ENCODE results near the gene TMEM132D.

The TMEM132D gene

DNA sequence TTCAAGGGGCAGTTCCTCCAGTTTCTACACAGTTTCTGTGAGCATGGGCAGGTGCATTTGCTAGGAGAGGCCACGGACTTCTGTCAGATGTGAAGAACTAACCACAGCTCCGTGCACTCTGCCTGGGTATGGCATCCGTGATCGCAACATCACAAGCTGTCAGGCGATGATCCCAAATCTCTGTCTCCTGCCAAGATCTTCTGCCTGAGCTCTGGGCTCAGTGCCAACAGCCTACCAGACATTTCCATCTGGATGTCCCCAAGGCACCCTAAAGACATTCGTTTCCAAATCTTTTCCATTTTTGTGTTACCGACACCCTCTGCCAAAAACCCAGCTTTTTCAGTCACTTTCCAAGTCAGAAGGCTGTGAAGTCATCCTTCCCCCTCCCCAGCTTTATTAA, 758.4 kb downstream of the TMEM132D start:
- no peak for DNase-seq

DNA sequence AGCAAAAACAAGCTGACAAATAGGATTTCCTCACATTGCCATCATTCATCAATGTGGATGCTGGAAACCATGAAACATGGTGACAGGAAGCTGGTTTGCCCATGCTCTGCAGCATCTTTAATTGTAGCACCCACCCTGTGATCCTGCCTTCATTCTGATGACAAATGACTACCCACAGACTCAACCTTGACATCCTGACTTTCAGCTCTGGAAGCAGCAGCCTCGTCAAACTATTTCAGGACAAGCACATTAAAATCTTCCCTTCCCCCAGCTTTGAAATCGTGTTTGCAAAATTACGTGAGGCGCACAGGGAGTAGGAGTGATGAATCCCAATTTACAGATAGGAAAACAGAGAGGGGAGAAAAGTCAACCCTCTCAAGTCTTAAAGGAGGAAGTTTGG, 765.0 kb downstream of the TMEM132D start:
- DNase-seq, result no peak

DNA sequence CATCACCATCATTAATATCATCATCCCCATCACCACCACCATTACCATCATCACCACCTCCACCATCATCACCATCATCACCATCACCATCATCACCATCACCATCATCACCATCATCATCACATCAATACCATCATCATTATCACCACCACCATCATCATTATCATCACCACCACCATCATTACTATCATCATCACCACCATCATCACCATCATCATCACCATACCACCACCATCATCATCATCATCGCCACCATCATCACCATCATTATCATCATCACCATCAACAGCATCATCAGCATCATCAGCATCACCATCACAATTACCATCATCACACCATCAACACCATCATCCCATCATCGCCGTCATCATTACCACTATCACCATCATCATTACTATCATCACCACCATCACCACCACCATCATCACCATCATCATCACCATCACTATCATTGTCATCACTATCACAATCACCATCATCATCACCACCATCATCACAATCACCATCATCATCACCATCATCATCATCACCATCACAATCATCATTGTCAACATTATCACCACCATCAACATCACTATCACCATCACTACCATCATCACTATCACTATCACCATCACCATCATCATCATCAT, 767.0 kb downstream of the TMEM132D start:
- DNase-seq, result no peak

- DNase-seq, result no peak
Observed at GRCh38 chr12:129127771-129128170, 776.1 kb downstream of the TMEM132D start.

- no peak for DNase-seq
Observed at GRCh38 chr12:129127211-129127610, 776.6 kb downstream of the TMEM132D start.

GRCh38 chr12:129119537-129119936, 784.3 kb downstream of the TMEM132D start:
- DNase-seq, result no peak

DNA sequence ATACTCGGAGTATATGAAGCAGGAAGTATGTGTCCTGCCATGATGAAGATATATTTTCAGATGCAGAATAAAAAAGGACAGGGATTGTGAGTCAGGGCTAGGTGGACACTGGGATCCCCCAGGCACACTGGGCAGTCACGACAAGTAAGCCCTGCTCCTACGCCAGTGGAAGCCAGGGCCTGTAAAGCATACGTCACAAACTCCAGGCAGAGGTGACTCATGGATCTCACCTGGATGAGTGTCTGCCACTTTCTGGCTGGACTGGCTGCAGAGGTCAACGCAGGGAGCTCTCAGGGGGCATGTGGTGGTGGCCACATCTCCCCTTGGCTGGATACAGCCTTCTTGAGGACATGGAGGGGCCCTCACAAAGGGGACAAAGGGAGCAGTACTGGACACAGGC, 788.3 kb downstream of the TMEM132D start:
- DNase-seq, result no peak

DNA sequence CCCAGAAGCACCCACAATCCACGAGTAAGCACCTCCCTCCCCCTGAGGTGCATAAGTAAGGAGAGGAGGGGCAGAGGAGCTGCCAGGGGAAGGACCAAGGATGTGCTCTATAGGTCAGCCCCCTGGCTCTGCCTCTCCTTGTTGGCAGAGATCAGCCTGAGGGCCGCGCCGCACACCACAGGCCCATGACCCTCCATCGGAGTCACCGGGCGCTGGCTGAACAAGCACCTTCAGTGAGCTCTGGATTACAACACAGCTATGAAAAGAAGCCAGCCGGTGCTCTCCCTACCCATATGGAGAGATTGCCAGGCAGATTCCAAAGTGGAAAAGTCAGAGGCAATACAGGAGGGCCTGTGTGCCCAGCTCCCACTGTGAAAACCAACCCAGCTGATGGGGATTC, 793.2 kb downstream of the TMEM132D start:
- DNase-seq, result no peak

DNA sequence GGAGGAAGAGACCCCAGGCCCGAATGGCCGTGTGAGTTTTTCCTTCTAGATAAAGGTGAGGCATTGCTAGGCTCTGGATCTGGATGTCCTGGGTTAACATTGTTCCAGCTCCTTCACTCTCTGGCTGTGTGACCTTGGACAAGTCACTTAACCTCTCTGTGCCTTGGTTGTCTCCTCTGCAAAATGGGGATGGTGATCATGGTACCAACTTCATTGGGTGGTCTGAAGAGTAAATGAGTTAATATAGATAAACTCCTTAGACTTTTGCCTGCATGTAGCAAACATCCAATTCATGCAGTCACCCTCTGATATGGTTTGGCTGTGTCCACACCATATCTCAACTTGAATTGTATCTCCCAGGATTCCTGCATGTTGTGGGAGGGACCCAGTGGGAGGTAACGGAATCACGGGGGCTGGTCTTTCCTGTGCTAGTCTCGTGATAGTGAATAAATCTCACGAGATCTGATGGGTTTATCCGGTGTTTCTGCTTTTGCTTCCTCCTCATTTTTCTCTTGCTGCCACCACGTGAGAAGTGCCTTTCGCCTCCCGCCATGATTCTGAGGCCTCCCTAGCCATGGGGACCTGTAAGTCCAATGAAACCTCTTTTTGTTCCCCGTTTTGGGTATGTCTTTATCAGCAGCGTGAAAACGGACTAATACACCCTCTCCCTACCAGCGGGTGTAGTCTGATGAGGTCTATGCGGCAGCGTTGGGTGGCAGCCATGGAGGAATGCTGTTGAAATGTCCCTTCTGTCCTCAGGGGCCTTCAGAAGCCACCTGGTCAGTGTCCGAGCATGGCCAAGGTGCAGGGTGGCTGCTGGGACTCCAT, 794.4 kb downstream of the TMEM132D start:
- no peak for DNase-seq

GRCh38 chr12:129106772-129107171, 797.1 kb downstream of the TMEM132D start:
- DNase-seq, result no peak

GRCh38 chr12:129103231-129103630, 800.6 kb downstream of the TMEM132D start:
- DNase-seq, result no peak

- no peak for DNase-seq
Observed at GRCh38 chr12:129102233-129102632, 801.6 kb downstream of the TMEM132D start.

DNA sequence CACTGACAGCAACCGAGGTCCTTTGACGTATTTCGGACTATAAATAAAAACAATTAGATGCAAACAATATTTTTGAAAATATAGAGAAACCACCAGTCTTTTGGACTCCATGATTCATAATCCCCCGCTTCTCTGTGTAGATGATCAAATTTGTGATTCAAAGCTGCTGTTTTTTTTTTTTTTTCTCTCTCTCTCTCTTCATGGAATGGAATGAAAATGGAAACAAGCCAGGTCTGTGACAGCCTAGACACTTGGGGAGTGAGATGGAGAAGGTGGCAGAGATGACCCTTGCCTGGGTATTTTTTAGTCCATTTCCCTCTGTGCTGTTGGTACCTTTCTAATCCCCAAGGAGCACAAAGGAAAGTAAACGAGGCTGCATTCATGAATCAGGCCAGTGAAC, 802.0 kb downstream of the TMEM132D start:
- DNase-seq, result no peak

DNA sequence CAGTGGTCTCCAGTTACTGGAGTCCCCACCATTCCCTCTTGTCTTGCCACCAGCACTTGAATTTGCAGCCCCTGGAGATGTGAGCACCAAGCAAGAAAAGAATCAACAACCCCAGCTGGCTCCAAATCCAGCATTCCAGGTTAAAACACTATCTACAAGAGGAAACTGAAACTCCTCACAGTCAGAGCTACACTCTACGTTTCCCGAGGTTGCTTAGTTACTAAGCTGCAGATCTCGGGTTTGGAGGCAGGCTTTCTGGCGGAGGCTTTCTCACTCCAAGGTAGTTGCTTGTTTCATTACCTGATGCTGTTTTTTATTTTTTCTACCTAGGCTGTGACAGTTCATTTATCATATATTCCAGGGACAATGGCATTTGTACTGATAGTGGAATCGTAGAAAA, 802.4 kb downstream of the TMEM132D start:
- no peak for DNase-seq

GRCh38 chr12:129097451-129097850, 806.4 kb downstream of the TMEM132D start:
- DNase-seq, result no peak

DNA sequence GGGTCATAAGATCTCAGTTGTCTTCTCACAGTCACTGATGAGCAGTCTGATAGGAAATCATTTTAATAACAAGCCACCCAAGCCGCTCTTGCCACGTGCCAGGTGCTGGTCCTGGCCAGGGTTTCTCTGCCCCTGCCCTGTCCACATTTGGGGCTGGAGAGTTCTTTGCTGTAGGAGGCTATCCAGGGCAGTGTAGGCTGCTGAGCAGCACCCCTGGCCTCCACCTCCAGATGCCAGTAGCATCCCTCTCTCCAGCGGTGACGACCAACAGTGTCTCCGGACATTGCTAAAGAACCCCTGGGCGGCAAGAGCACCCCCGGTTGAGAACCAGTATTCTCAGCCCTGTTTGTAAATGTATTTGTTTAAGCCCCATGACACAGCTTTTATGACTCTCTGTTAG, 806.9 kb downstream of the TMEM132D start:
- DNase-seq, result no peak

GRCh38 chr12:129096184-129096583, 807.6 kb downstream of the TMEM132D start:
- DNase-seq, result no peak

GRCh38 chr12:129089576-129089975, 814.2 kb downstream of the TMEM132D start:
- no peak for DNase-seq

- no peak for DNase-seq
Observed at GRCh38 chr12:129084875-129085826, 818.7 kb downstream of the TMEM132D start.

- no peak for DNase-seq
Observed at GRCh38 chr12:129083121-129083840, 820.5 kb downstream of the TMEM132D start.

- DNase-seq, result no peak
Observed at GRCh38 chr12:129082441-129082840, 821.4 kb downstream of the TMEM132D start.

GRCh38 chr12:129081755-129082250, 822.0 kb downstream of the TMEM132D start:
- DNase-seq, result no peak

DNA sequence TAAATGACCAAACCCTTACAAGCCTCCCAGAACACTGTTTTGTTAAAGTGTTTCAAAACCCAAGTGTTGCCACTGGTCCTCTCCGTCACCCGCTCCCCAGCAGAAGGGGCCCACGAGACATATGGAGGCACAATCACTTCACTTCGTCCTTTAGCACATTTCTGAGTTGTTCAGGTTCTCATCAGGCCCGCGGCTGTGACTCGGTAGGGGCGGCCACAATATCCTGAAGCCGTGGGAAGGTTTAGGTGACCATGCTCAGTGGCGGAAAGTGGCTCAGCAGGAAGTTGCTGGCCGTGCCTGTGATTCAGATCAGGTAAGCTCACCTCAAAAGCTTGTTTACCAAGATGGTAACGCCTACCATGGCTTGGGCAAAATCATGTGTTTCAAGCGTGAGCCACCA, 823.0 kb downstream of the TMEM132D start:
- no peak for DNase-seq
